Smooth muscle cell (in vitro differentiated cells): ENCODE results near the gene PPDPF. TPM values are rescaled to one million over a fixed set of nuclear protein-coding genes. Genes with fewer than 3 reads are reported as not detected.

Source experiments
- DNase-seq: peaks from one replicate; lab custom pipeline; 2025; ENCODE audit not compliant: unreplicated experiment; lab: John Stamatoyannopoulos, UW
- H2AFZ ChIP-seq: fragments of 200-600 bp; sonication (generic); 2 replicates; pipeline ENCODE4 v1.6.0; 2016; ENCODE audit warnings: antibody characterized with exemption, low read depth, mild to moderate bottlenecking
- H3F3A ChIP-seq: fragments of 200-600 bp; sonication (generic); 2 replicates; pipeline ENCODE4 v1.6.0; 2017; ENCODE audit warnings: antibody characterized with exemption, low read depth
- H3K27ac ChIP-seq: fragments of 200-600 bp; sonication (generic); 2 replicates; pipeline ENCODE4 v1.5.1; 2016; ENCODE audit warnings: low read depth, mild to moderate bottlenecking
- H3K27me3 ChIP-seq: fragments of 200-600 bp; sonication (generic); 2 replicates; pipeline ENCODE4 v1.6.1; 2016; ENCODE audit warnings: low read depth, mild to moderate bottlenecking
- H3K36me3 ChIP-seq: fragments of 200-600 bp; sonication (generic); 2 replicates; pipeline ENCODE4 v1.5.1; 2016; ENCODE audit warnings: low read depth
- H3K4me1 ChIP-seq: fragments of 200-600 bp; sonication (generic); 2 replicates; pipeline ENCODE4 v1.5.1; 2016; ENCODE audit warnings: low read depth
- H3K4me2 ChIP-seq: fragments of 200-600 bp; sonication (generic); 2 replicates; pipeline ENCODE4 v1.6.0; 2016; ENCODE audit warnings: mild to moderate bottlenecking
- H3K4me3 ChIP-seq: fragments of 200-600 bp; sonication (generic); 2 replicates; pipeline ENCODE4 v1.5.1; 2016; ENCODE audit warnings: mild to moderate bottlenecking
- H3K79me2 ChIP-seq: fragments of 200-600 bp; sonication (generic); 2 replicates; pipeline ENCODE4 v1.6.0; 2016; ENCODE audit warnings: low read depth, mild to moderate bottlenecking
- H3K9ac ChIP-seq: fragments of 200-600 bp; sonication (generic); 2 replicates; pipeline ENCODE4 v1.6.0; 2016; ENCODE audit warnings: low read depth
- H3K9me3 ChIP-seq: fragments of 200-600 bp; sonication (generic); replicated peaks from 2 replicates; pipeline ENCODE4 v1.5.1; 2016; ENCODE audit warnings: low read depth
- H4K20me1 ChIP-seq: fragments of 200-600 bp; sonication (generic); 2 replicates; pipeline ENCODE4 v1.6.0; 2016; ENCODE audit warnings: low read depth
- WGBS: methylation state at CpG from one replicate; pipeline ENCODE4 v1.1.7; 2016; ENCODE audit warnings: low lambda C conversion rate; 5-methylcytosine and 5-hydroxymethylcytosine counted together
- polyA plus RNA-seq: library from polyadenylated mRNA; unstranded; fragments of >200 nt; fragmentation: Nextera tagmentation; extraction: Ambion mirVana; gene quantifications from 2 replicates; pipeline ENCODE4 v1.2.1, GENCODE V29; 2016
- total RNA-seq: library from RNA; depleted of rRNA; stranded (reverse); fragments of >200 nt; gene quantifications from 2 replicates; pipeline ENCODE4 v1.2.3, GENCODE V29; 2014
- TF ChIP-seq, protein P1 (sequence below): fragments of 200-600 bp; sonication (generic); IDR thresholded peaks from 2 replicates; pipeline ENCODE4 v1.5.1; 2017; ENCODE audit warnings: borderline replicate concordance, mild to moderate bottlenecking, antibody characterized with exemption; ENCODE audit not compliant: insufficient read depth, poor library complexity, severe bottlenecking

PPDPF gene
- total and polyA plus RNA-seq, 2 experiments from 2014 or later = 118 to 365 TPM

DNA sequence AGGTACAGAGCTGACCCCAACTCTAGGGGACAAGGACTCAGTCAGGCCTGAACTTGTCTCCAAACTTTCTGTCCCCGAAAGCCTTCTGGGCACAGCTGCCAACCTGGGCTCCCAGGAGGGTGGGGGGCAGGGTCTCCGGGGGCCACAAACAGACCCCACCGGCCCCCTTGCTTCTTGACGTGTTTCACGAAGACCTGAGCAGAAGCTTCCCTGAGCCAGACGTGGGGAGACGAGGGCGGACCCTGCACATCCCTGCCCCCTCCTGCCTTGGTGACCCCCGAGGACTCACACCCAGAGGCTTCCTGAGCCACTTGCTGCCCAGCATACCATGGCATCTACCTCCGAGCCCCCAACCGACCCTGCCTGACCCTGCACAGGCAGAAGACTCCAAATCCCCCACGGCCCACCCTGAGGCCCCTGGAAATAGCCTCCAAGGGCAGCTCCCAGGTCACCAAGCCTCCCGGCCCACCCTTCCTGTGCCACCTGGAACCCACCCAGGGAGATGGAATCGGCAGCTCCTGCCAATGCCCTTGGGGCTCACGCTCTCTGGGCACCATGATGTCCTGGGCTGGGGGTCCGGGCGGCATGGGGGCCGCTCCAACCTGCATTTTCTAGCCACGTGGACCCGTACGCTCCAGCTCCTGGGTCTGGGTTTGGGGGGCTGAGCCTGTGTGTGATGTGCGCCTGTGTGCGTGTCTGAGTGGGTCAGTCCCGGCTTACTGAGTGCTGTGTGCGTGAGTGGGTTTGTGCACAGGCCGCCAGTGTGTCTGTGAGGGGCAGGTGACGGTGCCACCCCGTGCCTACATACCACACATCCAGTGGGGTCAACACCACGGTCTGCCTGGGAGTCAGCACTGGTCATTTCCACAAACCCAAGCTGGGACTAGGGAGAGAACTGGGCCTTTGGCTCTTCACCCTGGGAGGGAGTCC, 19.1 kb downstream of the PPDPF start:
- TF ChIP-seq, protein P1, sequence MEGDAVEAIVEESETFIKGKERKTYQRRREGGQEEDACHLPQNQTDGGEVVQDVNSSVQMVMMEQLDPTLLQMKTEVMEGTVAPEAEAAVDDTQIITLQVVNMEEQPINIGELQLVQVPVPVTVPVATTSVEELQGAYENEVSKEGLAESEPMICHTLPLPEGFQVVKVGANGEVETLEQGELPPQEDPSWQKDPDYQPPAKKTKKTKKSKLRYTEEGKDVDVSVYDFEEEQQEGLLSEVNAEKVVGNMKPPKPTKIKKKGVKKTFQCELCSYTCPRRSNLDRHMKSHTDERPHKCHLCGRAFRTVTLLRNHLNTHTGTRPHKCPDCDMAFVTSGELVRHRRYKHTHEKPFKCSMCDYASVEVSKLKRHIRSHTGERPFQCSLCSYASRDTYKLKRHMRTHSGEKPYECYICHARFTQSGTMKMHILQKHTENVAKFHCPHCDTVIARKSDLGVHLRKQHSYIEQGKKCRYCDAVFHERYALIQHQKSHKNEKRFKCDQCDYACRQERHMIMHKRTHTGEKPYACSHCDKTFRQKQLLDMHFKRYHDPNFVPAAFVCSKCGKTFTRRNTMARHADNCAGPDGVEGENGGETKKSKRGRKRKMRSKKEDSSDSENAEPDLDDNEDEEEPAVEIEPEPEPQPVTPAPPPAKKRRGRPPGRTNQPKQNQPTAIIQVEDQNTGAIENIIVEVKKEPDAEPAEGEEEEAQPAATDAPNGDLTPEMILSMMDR = no peak
- no peak overlapping the region for H3K4me2 ChIP-seq
- H3K36me3 ChIP-seq = no peaks in the 10 kb centered on the region
- no peak for DNase-seq
- H4K20me1 ChIP-seq = no peaks in the 10 kb centered on the region
- peaks cover 3% of the 10 kb centered on the region for H3K4me1 ChIP-seq
- no peaks in the 10 kb centered on the region for H3K79me2 ChIP-seq
- no peak overlapping the region for H2AFZ ChIP-seq
- H3K9ac ChIP-seq = no peak overlapping the region
- H3K27ac ChIP-seq = no peak overlapping the region
- WGBS = 94% methylated on average over 24 of the region's 29 CpGs
- H3K27me3 ChIP-seq = no peaks in the 10 kb centered on the region
- no peak overlapping the region for H3K4me3 ChIP-seq
- no peaks in the 10 kb centered on the region for H3F3A ChIP-seq
- H3K9me3 ChIP-seq = no peaks in the 10 kb centered on the region

DNA sequence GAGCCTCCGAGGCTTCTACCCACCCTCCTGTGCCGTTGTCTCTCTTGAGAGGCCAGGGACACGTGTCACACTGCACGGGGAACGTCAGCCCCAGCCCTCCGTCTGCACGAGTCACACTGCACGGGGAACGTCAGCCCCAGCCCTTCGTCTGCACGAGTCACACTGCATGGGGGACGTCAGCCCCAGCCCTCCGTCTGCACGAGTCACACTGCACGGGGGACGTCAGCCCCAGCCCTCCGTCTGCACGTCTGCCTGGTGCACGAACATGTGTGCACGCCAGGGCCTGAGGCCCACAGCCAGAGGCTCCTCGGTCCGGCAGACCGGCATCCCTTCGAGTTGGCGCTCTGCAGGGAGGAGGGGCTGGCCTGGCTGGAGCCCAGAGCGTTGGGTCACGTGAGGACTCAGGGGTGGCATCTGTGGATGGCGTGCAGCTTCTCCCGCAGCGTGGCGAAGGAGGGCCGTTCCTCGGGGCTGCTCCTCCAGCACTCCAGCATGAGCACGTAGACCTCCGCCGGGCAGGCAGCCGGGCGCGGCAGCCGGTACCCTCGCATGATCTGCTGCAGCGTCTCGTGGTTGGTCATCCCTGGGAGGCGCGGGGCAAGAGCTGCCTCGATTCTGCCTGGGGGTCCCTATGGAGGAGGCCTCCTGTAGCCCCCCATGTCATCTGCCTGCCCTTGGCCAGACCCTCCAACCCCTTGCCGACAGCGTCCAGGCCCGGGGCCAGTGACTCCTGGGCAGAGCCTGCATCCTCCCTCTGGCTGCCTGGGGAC, 20.0 kb downstream of the PPDPF start:
- no peaks in the 10 kb centered on the region for H3K27me3 ChIP-seq
- no peak overlapping the region for H2AFZ ChIP-seq
- no peak for DNase-seq

DNA sequence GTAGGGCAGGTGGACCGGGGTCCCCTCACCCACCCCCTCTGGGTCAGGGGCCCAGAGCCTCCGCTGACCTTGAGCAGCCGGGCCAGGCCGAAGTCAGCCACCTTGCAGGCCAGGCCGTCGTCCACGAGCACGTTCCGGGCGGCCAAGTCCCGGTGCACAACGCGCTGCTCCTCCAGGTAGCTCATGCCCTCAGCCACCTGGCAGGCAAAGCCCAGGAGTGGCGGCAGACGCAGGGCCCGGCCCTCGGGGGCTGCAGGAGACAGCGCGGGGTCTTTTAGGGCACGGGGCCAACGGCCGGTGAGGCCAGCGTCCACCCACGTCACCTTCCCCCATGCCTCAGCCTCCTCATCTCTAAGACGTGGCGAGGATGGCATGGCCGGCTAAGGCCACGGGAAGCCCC, 20.8 kb downstream of the PPDPF start:
- no peak overlapping the region for H3K4me3 ChIP-seq
- no peak for DNase-seq
- no peak overlapping the region for H2AFZ ChIP-seq
- H3K79me2 ChIP-seq = no peaks in the 10 kb centered on the region
- H3K4me1 ChIP-seq = peaks cover 3% of the 10 kb centered on the region
- H3K4me2 ChIP-seq = no peak overlapping the region
- 96% methylated on average over 28 of the region's 28 CpGs for WGBS
- TF ChIP-seq, protein P1 = no peak
- no peak overlapping the region for H3K27ac ChIP-seq
- H3K9ac ChIP-seq = no peak overlapping the region
- H3F3A ChIP-seq = no peaks in the 10 kb centered on the region
- no peaks in the 10 kb centered on the region for H3K36me3 ChIP-seq
- H3K27me3 ChIP-seq = no peaks in the 10 kb centered on the region
- H3K9me3 ChIP-seq = no peaks in the 10 kb centered on the region
- H4K20me1 ChIP-seq = no peaks in the 10 kb centered on the region

More for the DNA sequence above, 20.0 kb downstream of the PPDPF start:
- Histone ChIP-seq H3K36me3 (no peaks in the 10 kb centered on the region), H3K27ac (no peak overlapping the region), H3K4me3 (no peak overlapping the region), H4K20me1 (no peaks in the 10 kb centered on the region), H3K4me2 (no peak overlapping the region), H3K4me1 (peaks cover 3% of the 10 kb centered on the region), H3K9ac (no peak overlapping the region), H3K9me3 (no peaks in the 10 kb centered on the region), H3K79me2 (no peaks in the 10 kb centered on the region), H3F3A (no peaks in the 10 kb centered on the region)
- 63% methylated on average over 49 of the region's 49 CpGs for WGBS
- TF ChIP-seq, protein P1 = no peak
